Mesothelial cell of epicardium (in vitro differentiated cells): ENCODE results near the gene DSCAM. TPM values are rescaled to one million over a fixed set of nuclear protein-coding genes. Genes with fewer than 3 reads are reported as not detected.

Experiments used
- DNase-seq, 2 experiments: peaks; one replicate each; pipeline ENCODE4 v3.0.0; 2021; ENCODE audit warnings: low spot score in 2 of 2; ENCODE audit not compliant: unreplicated experiment in 2 of 2
- H3K27ac Mint-ChIP-seq: 2 replicates; pipeline ENCODE4 v1.8.0; 2021; ENCODE audit warnings: mixed read lengths
- H3K27me3 Mint-ChIP-seq: 2 replicates; pipeline ENCODE4 v1.8.0; 2021; ENCODE audit warnings: low read depth, mixed read lengths
- H3K36me3 Mint-ChIP-seq: 2 replicates; pipeline ENCODE4 v1.8.0; 2021; ENCODE audit warnings: mixed read lengths
- H3K4me1 Mint-ChIP-seq: 2 replicates; pipeline ENCODE4 v1.8.0; 2021; ENCODE audit warnings: mixed read lengths
- H3K4me3 Mint-ChIP-seq: 2 replicates; pipeline ENCODE4 v1.8.0; 2021; ENCODE audit warnings: mild to moderate bottlenecking, moderate library complexity, mixed read lengths
- H3K9me3 Mint-ChIP-seq: 2 replicates; pipeline ENCODE4 v1.8.0; 2021; ENCODE audit warnings: mixed read lengths
- CTCF ChIP-seq: fragments of 200-600 bp; sonication (generic); IDR thresholded peaks from one replicate; pipeline ENCODE4 v1.5.0; 2021; ENCODE audit warnings: antibody characterized with exemption; ENCODE audit not compliant: unreplicated experiment
- total RNA-seq: library from RNA; stranded (reverse); gene quantifications from 3 replicates; pipeline ENCODE4 v1.2.1, GENCODE V29; 2021

Gene DSCAM
- total RNA-seq, 1 donor from 2014 or later, result not detected

- H3K4me3 Mint-ChIP-seq, result no peak overlapping the region
- TF ChIP-seq CTCF, result no peak
- H3K27me3 Mint-ChIP-seq, result peaks cover 17% of the 10 kb centered on the region
- no peak for DNase-seq
- no peaks in the 10 kb centered on the region for H3K36me3 Mint-ChIP-seq
- H3K27ac Mint-ChIP-seq, result no peak overlapping the region
- H3K9me3 Mint-ChIP-seq, result no peaks in the 10 kb centered on the region
- no peaks in the 10 kb centered on the region for H3K4me1 Mint-ChIP-seq
These were observed 113.9 kb downstream of the DSCAM start for GRCh38 chr21:40733024-40733397.

GRCh38 chr21:40732253-40733023, 114.5 kb downstream of the DSCAM start:
- Mint-ChIP-seq H3K27ac (no peak overlapping the region), H3K4me1 (no peaks in the 10 kb centered on the region), H3K36me3 (no peaks in the 10 kb centered on the region), H3K9me3 (no peaks in the 10 kb centered on the region), H3K27me3 (peaks cover 23% of the 10 kb centered on the region), H3K4me3 (no peak overlapping the region)
- DNase-seq, result no peak
- no peak for TF ChIP-seq CTCF

- no peak overlapping the region for H3K27ac Mint-ChIP-seq
- no peaks in the 10 kb centered on the region for H3K36me3 Mint-ChIP-seq
These were observed 115.8 kb downstream of the DSCAM start for GRCh38 chr21:40731206-40731605.

GRCh38 chr21:40730426-40730800, 116.5 kb downstream of the DSCAM start:
- peaks cover 18% of the 10 kb centered on the region for H3K27me3 Mint-ChIP-seq
- no peaks in the 10 kb centered on the region for H3K9me3 Mint-ChIP-seq
- no peak for TF ChIP-seq CTCF
- H3K36me3 Mint-ChIP-seq, result no peaks in the 10 kb centered on the region
- H3K4me1 Mint-ChIP-seq, result no peaks in the 10 kb centered on the region
- no peak overlapping the region for H3K27ac Mint-ChIP-seq
- H3K4me3 Mint-ChIP-seq, result no peak overlapping the region
- no peak for DNase-seq

More at GRCh38 chr21:40731206-40731605, 115.8 kb downstream of the DSCAM start:
- Mint-ChIP-seq H3K9me3 (no peaks in the 10 kb centered on the region), H3K4me1 (no peaks in the 10 kb centered on the region), H3K4me3 (no peak overlapping the region), H3K27me3 (peaks cover 26% of the 10 kb centered on the region)
- DNase-seq, result no peak
- no peak for TF ChIP-seq CTCF

- DNase-seq, result no peak
- Mint-ChIP-seq H3K9me3 (no peaks in the 10 kb centered on the region), H3K27me3 (peaks cover 18% of the 10 kb centered on the region), H3K4me1 (no peaks in the 10 kb centered on the region), H3K36me3 (no peaks in the 10 kb centered on the region), H3K27ac (no peak overlapping the region), H3K4me3 (no peak overlapping the region)
- no peak for TF ChIP-seq CTCF
These were observed 117.1 kb downstream of the DSCAM start for GRCh38 chr21:40729761-40730425.
